ENCODE measurements around the gene ARAP3.

Gene ARAP3

GRCh38 chr5:141672071-141672840 lies 9.8 kb downstream of the ARAP3 start:
- no peak for DNase-seq (ENCODE audit: low read depth)
- TF ChIP-seq, protein P1, sequence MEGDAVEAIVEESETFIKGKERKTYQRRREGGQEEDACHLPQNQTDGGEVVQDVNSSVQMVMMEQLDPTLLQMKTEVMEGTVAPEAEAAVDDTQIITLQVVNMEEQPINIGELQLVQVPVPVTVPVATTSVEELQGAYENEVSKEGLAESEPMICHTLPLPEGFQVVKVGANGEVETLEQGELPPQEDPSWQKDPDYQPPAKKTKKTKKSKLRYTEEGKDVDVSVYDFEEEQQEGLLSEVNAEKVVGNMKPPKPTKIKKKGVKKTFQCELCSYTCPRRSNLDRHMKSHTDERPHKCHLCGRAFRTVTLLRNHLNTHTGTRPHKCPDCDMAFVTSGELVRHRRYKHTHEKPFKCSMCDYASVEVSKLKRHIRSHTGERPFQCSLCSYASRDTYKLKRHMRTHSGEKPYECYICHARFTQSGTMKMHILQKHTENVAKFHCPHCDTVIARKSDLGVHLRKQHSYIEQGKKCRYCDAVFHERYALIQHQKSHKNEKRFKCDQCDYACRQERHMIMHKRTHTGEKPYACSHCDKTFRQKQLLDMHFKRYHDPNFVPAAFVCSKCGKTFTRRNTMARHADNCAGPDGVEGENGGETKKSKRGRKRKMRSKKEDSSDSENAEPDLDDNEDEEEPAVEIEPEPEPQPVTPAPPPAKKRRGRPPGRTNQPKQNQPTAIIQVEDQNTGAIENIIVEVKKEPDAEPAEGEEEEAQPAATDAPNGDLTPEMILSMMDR (IDR thresholded peaks at IDR 0.05; ENCODE audit: control insufficient read depth, extremely low read depth, insufficient read depth), result no peak
- H3K4me3 ChIP-seq (ENCODE audit: low read depth, low read length), result no peak overlapping the region

DNA sequence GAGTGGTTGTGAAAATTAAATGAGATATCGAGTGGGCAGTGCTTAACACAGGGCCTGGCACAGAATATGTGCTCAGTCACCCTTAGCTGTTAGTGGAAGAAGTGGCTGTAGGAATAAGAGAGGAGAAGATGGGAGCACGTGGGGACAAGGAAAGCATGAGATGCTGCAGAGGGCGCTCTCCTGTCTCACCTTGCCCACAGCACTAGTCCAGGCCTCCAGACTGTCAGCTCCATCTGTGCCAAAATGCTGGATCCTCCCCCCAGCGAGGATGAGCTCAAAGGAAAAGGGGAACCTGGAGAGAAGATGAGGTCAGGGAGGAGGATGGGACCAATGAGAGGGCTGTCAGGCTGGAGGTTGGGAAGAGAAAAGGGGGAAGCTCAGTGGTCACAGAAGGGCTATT lies 12.5 kb downstream of the ARAP3 start:
- no peak overlapping the region for H3K4me3 ChIP-seq (ENCODE audit: low read depth, low read length)
- TF ChIP-seq, protein P1 (IDR thresholded peaks at IDR 0.05; ENCODE audit: control insufficient read depth, extremely low read depth, insufficient read depth), result no peak
- no peak for DNase-seq (ENCODE audit: low read depth)

GRCh38 chr5:141668601-141669265 lies 13.3 kb downstream of the ARAP3 start:
- TF ChIP-seq, protein P1 (IDR thresholded peaks at IDR 0.05; ENCODE audit: control insufficient read depth, extremely low read depth, insufficient read depth), result no peak
- DNase-seq (ENCODE audit: low read depth), result no peak
- H3K4me3 ChIP-seq (ENCODE audit: low read depth, low read length), result no peak overlapping the region

GRCh38 chr5:141665995-141666940 lies 15.8 kb downstream of the ARAP3 start:
- TF ChIP-seq, protein P1 (IDR thresholded peaks at IDR 0.05; ENCODE audit: control insufficient read depth, extremely low read depth, insufficient read depth), result no peak
- no peak for DNase-seq (ENCODE audit: low read depth)
- no peak overlapping the region for H3K4me3 ChIP-seq (ENCODE audit: low read depth, low read length)

DNA sequence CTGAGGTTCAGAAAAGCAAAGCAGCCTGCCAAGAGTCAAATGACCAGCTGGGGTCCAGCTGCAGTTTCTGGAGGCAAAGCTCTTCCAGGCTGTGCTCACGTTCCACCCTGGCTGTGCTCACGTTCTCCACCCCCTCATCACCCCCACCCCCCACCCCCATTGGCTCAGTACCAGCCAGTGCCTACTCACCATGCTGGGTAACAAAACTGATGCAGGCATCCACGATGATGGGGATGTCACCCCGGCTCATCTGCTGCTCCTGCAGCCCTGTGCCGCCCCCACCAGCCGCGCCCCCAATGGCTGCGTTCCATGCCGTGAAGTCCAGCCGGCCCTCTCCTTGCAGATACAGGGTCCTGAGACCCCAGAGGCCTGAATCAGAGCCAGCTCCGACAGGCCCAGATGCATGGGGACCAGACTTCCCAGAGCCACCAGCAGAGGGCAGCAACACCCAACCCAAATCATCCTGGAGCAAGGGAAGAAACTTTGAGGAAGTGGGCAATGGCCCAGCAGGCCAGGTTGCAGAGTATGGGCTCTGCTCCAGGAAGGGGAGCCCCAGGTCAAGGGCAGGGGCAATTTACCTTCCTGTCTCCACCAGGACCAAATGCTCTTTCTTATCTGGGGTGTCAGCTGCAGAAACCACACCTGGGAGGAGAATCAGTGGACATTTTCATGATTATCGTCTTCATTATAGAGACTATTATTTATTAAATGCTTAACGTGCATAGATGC lies 17.1 kb downstream of the ARAP3 start:
- H3K4me3 ChIP-seq (ENCODE audit: low read depth, low read length), result no peak overlapping the region
- DNase-seq (ENCODE audit: low read depth), result peak; percentile 43
- TF ChIP-seq, protein P1 (IDR thresholded peaks at IDR 0.05; ENCODE audit: control insufficient read depth, extremely low read depth, insufficient read depth), result peak; percentile 87

GRCh38 chr5:141663506-141663905 lies 18.5 kb downstream of the ARAP3 start:
- TF ChIP-seq, protein P1 (IDR thresholded peaks at IDR 0.05; ENCODE audit: control insufficient read depth, extremely low read depth, insufficient read depth), result no peak
- no peak overlapping the region for H3K4me3 ChIP-seq (ENCODE audit: low read depth, low read length)
- no peak for DNase-seq (ENCODE audit: low read depth)
